Ishikawa (cell line): ENCODE measurements around the gene DNAH9.

ENCODE experiments used
- RAD21 ChIP-seq: IDR thresholded peaks from 2 replicates; pipeline ENCODE4 v1.6.1; 2012; ENCODE audit warnings: low read depth
- TAF1 ChIP-seq: IDR thresholded peaks from 2 replicates; pipeline ENCODE4 v1.6.1; 2012; ENCODE audit warnings: low read depth, mild to moderate bottlenecking
- TCF12 ChIP-seq: IDR thresholded peaks from 2 replicates; pipeline ENCODE4 v1.6.1; 2012; ENCODE audit warnings: low read depth
- YY1 ChIP-seq: IDR thresholded peaks from 2 replicates; pipeline ENCODE4 v1.6.1; 2012; ENCODE audit warnings: low read depth
- TF ChIP-seq, protein P1 (sequence below): IDR thresholded peaks from 2 replicates; pipeline ENCODE4 v1.6.1; 2012
- TF ChIP-seq, protein P2 (sequence below): IDR thresholded peaks from 2 replicates; pipeline ENCODE4 v1.6.1; 2012; ENCODE audit warnings: low read depth, mild to moderate bottlenecking

DNA sequence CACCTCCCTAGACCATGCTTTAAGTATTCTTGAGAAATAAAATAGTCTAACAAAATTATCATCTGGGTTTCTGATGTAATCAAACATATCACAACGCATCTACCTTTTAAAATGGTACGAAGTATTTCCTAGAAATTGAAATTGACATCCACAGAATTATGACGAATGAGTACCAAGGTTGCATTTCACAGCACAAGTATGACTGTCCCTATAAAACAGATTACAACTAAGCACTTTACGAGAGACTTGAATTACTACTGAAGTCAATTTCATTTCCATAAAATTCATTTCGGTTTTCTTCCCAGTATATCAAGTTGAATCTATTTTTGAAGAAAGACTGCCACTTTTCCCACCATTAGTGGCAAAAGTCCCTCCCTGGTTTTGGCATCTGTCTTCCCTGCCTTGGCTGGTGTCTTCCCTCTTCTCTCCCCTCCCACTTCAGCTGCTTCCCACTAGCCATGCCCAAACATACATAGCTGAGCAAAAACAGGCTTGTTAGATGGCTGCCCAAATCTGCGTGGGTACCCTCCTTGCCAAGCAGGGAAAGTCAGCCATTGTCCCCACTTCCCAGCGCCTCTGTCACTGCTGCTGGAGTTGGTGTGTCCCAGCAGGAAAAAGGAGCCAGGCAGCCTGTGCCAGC, 29.2 kb downstream of the DNAH9 start:
- TF ChIP-seq RAD21 (no peak), TCF12 (no peak), TAF1 (no peak), YY1 (no peak)
- TF ChIP-seq, protein P1, sequence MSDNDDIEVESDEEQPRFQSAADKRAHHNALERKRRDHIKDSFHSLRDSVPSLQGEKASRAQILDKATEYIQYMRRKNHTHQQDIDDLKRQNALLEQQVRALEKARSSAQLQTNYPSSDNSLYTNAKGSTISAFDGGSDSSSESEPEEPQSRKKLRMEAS: no peak
- TF ChIP-seq, protein P2, sequence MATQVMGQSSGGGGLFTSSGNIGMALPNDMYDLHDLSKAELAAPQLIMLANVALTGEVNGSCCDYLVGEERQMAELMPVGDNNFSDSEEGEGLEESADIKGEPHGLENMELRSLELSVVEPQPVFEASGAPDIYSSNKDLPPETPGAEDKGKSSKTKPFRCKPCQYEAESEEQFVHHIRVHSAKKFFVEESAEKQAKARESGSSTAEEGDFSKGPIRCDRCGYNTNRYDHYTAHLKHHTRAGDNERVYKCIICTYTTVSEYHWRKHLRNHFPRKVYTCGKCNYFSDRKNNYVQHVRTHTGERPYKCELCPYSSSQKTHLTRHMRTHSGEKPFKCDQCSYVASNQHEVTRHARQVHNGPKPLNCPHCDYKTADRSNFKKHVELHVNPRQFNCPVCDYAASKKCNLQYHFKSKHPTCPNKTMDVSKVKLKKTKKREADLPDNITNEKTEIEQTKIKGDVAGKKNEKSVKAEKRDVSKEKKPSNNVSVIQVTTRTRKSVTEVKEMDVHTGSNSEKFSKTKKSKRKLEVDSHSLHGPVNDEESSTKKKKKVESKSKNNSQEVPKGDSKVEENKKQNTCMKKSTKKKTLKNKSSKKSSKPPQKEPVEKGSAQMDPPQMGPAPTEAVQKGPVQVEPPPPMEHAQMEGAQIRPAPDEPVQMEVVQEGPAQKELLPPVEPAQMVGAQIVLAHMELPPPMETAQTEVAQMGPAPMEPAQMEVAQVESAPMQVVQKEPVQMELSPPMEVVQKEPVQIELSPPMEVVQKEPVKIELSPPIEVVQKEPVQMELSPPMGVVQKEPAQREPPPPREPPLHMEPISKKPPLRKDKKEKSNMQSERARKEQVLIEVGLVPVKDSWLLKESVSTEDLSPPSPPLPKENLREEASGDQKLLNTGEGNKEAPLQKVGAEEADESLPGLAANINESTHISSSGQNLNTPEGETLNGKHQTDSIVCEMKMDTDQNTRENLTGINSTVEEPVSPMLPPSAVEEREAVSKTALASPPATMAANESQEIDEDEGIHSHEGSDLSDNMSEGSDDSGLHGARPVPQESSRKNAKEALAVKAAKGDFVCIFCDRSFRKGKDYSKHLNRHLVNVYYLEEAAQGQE: no peak
